H9 (cell line): ENCODE results near the gene MITF. TPM values are rescaled to one million over a fixed set of nuclear protein-coding genes. Genes with fewer than 3 reads are reported as not detected.

Source experiments
- DNase-seq: peaks from one replicate; pipeline ENCODE4 v3.0.0-alpha.2; 2017
- H2AFZ ChIP-seq: one replicate; pipeline ENCODE4 v1.6.1; 2013; ENCODE audit warnings: mild to moderate bottlenecking, low read length, control low read depth, moderate library complexity
- H2AK5ac ChIP-seq: 2 replicates; pipeline ENCODE4 v1.6.1; 2013; ENCODE audit warnings: low read length, control low read depth, mixed read lengths; ENCODE audit not compliant: insufficient read length
- H2BK120ac ChIP-seq: one replicate; pipeline ENCODE4 v1.6.1; 2013; ENCODE audit warnings: low read depth, mild to moderate bottlenecking, low read length, control low read depth, inconsistent platforms; ENCODE audit not compliant: poor library complexity, severe bottlenecking
- H2BK12ac ChIP-seq: 2 replicates; pipeline ENCODE4 v1.6.1; 2013; ENCODE audit warnings: low read length, control low read depth, mixed read lengths, low read depth; ENCODE audit not compliant: insufficient read length
- H2BK15ac ChIP-seq: 2 replicates; pipeline ENCODE4 v1.6.1; 2013; ENCODE audit warnings: low read depth, low read length, control low read depth
- H2BK20ac ChIP-seq: one replicate; pipeline ENCODE4 v1.6.1; 2013; ENCODE audit warnings: low read depth, mild to moderate bottlenecking, low read length, control low read depth, inconsistent platforms; ENCODE audit not compliant: poor library complexity, severe bottlenecking
- H2BK5ac ChIP-seq: 2 replicates; pipeline ENCODE4 v1.6.1; 2013; ENCODE audit warnings: low read length, control low read depth, mixed read lengths; ENCODE audit not compliant: insufficient read length
- H3K14ac ChIP-seq: 2 replicates; pipeline ENCODE4 v1.6.1; 2013; ENCODE audit warnings: low read length, control low read depth; ENCODE audit not compliant: insufficient read depth
- H3K18ac ChIP-seq: 2 replicates; pipeline ENCODE4 v1.6.1; 2013; ENCODE audit warnings: low read depth, mild to moderate bottlenecking, mixed read lengths, low read length, control low read depth; ENCODE audit not compliant: insufficient read length
- H3K23ac ChIP-seq: 2 replicates; pipeline ENCODE4 v1.6.1; 2013; ENCODE audit warnings: low read length, control low read depth, mixed read lengths, low read depth; ENCODE audit not compliant: insufficient read length
- H3K23me2 ChIP-seq: 2 replicates; pipeline ENCODE4 v1.6.1; 2013; ENCODE audit warnings: low read depth, mild to moderate bottlenecking, mixed read lengths, low read length, control low read depth; ENCODE audit not compliant: insufficient read length, poor library complexity, severe bottlenecking
- H3K27ac ChIP-seq: 2 replicates; pipeline ENCODE4 v1.5.1; 2013; ENCODE audit warnings: low read length, control low read depth, mixed read lengths, low read depth; ENCODE audit not compliant: insufficient read length
- H3K27me3 ChIP-seq: 2 replicates; pipeline ENCODE4 v1.6.1; 2013; ENCODE audit warnings: low read length, control low read depth, inconsistent platforms; ENCODE audit not compliant: insufficient read depth
- H3K4ac ChIP-seq: 2 replicates; pipeline ENCODE4 v1.6.1; 2013; ENCODE audit warnings: low read depth, mild to moderate bottlenecking, control low read depth, inconsistent platforms, low read length, moderate library complexity
- H3K4me1 ChIP-seq: 2 replicates; pipeline ENCODE4 v1.6.1; 2013; ENCODE audit warnings: low read length, control low read depth, inconsistent platforms; ENCODE audit not compliant: insufficient read depth
- H3K4me2 ChIP-seq: 2 replicates; pipeline ENCODE4 v1.6.1; 2013; ENCODE audit warnings: low read length, control low read depth, mixed read lengths; ENCODE audit not compliant: insufficient read length, insufficient read depth
- H3K56ac ChIP-seq: 2 replicates; pipeline ENCODE4 v1.6.1; 2013; ENCODE audit warnings: low read depth, mild to moderate bottlenecking, mixed read lengths, low read length, control low read depth; ENCODE audit not compliant: insufficient read length
- H3K79me1 ChIP-seq: 2 replicates; pipeline ENCODE4 v1.6.1; 2013; ENCODE audit warnings: low read depth, mild to moderate bottlenecking, moderate library complexity, low read length, control low read depth, inconsistent platforms; ENCODE audit not compliant: insufficient read depth, poor library complexity, severe bottlenecking
- H3K79me2 ChIP-seq: 2 replicates; pipeline ENCODE4 v1.6.1; 2013; ENCODE audit warnings: low read length, control low read depth, inconsistent platforms; ENCODE audit not compliant: insufficient read depth
- H3K9ac ChIP-seq: 2 replicates; pipeline ENCODE4 v1.6.1; 2013; ENCODE audit warnings: low read length, control low read depth, mixed read lengths; ENCODE audit not compliant: insufficient read length; ENCODE audit errors: extremely low read depth
- H3K9me3 ChIP-seq: one replicate; pipeline ENCODE4 v1.6.1; 2013; ENCODE audit warnings: low read depth, low read length, inconsistent platforms; ENCODE audit not compliant: control insufficient read depth
- H3T11ph ChIP-seq: one replicate; pipeline ENCODE4 v1.6.1; 2013; ENCODE audit warnings: mild to moderate bottlenecking, low read length, control low read depth, inconsistent platforms
- H4K20me1 ChIP-seq: one replicate; pipeline ENCODE4 v1.6.1; 2013; ENCODE audit not compliant: control insufficient read depth, insufficient read length, insufficient read depth
- H4K5ac ChIP-seq: 2 replicates; pipeline ENCODE4 v1.6.1; 2013; ENCODE audit warnings: low read depth, mild to moderate bottlenecking, mixed read lengths, low read length, control low read depth; ENCODE audit not compliant: insufficient read length
- H4K8ac ChIP-seq: replicated peaks from 2 replicates; pipeline ENCODE4 v1.6.1; 2013; ENCODE audit warnings: low read length, control low read depth, mixed read lengths, low read depth; ENCODE audit not compliant: insufficient read length
- H4K91ac ChIP-seq: 2 replicates; pipeline ENCODE4 v1.6.1; 2013; ENCODE audit warnings: low read depth, mild to moderate bottlenecking, moderate library complexity, mixed read lengths, low read length, control low read depth; ENCODE audit not compliant: insufficient read length
- H3K27ac Mint-ChIP-seq, 3 experiments: 2 replicates in 2 of 3; 3 replicates in 1 of 3; pipeline ENCODE4 v1.8.0; 2020 to 2021; ENCODE audit warnings: mixed read lengths in 3 of 3, mild to moderate bottlenecking in 1 of 3, moderate library complexity in 1 of 3
- H3K27me3 Mint-ChIP-seq: 2 replicates; pipeline ENCODE4 v1.8.0; 2021; ENCODE audit warnings: low read depth, mild to moderate bottlenecking, moderate library complexity, mixed read lengths
- H3K36me3 Mint-ChIP-seq, 3 experiments: 2 replicates in 2 of 3; 3 replicates in 1 of 3; pipeline ENCODE4 v1.8.0; 2020 to 2021; ENCODE audit warnings: low read depth in 3 of 3, mixed read lengths in 3 of 3; ENCODE audit not compliant: insufficient read depth in 1 of 3
- H3K4me1 Mint-ChIP-seq, 2 experiments: 2 replicates each; pipeline ENCODE4 v1.8.0; 2020; ENCODE audit warnings: mixed read lengths in 2 of 2
- H3K4me3 Mint-ChIP-seq, 2 experiments: 2 replicates in 1 of 2; 3 replicates in 1 of 2; pipeline ENCODE4 v1.8.0; 2020 to 2021; ENCODE audit warnings: mild to moderate bottlenecking in 2 of 2, mixed read lengths in 2 of 2, moderate library complexity in 1 of 2
- H3K9me3 Mint-ChIP-seq, 2 experiments: 2 replicates in 1 of 2; 3 replicates in 1 of 2; pipeline ENCODE4 v1.8.0; 2020; ENCODE audit warnings: mild to moderate bottlenecking in 2 of 2, mixed read lengths in 2 of 2, moderate library complexity in 1 of 2
- CTCF ChIP-seq: fragments of 200-600 bp; sonication (generic); conservative IDR thresholded peaks from 3 replicates; pipeline ENCODE4 v1.8.0; 2021; ENCODE audit warnings: antibody characterized with exemption, mild to moderate bottlenecking
- WGBS: extraction: QIAGEN DNeasy Blood & Tissue Kit; methylation state at CpG from one replicate; pipeline ENCODE4 v1.1.7; 2013; ENCODE audit warnings: missing lambda C conversion rate, low lambda C conversion rate, mixed read lengths; ENCODE audit not compliant: insufficient read length; ENCODE audit errors: extremely low coverage; 5-methylcytosine and 5-hydroxymethylcytosine counted together
- total RNA-seq: library from RNA; stranded (reverse); gene quantifications from 2 replicates; pipeline ENCODE4 v1.2.1, GENCODE V29; 2021

MITF gene
- total RNA-seq, 1 experiment from 2014 or later = 0.81 TPM

- no peak overlapping the region; a peak in 1 of 7 replicates for H3K27ac Mint-ChIP-seq
- no CpG with 5 or more reads among the region's 6 CpGs for WGBS
- TF ChIP-seq CTCF = no peak
These were observed 248.6 kb downstream of the MITF start for GRCh38 chr3:69987833-69988232.

More at GRCh38 chr3:69987833-69988232, 248.6 kb downstream of the MITF start:
- Mint-ChIP-seq H3K4me3 (no peak overlapping the region), H3K36me3 (no peaks in the 10 kb centered on the region), H3K4me1 (peaks cover 8 to 10% of the 10 kb centered on the region in 2 experiments), H3K27me3 (peaks cover 19% of the 10 kb centered on the region), H3K9me3 (no peaks in the 10 kb centered on the region; a peak in 1 of 5 replicates)
- Histone ChIP-seq H2BK120ac (no peak overlapping the region), H3K4ac (no peak overlapping the region), H4K20me1 (no peaks in the 10 kb centered on the region), H2BK12ac (no peak overlapping the region), H3K27me3 (no peaks in the 10 kb centered on the region; the same call in 1 of the 2 replicates), H3K9me3 (no peaks in the 10 kb centered on the region), H3K79me1 (no peaks in the 10 kb centered on the region), H3K18ac (no peak overlapping the region), H3K23me2 (no peaks in the 10 kb centered on the region), H3K79me2 (no peaks in the 10 kb centered on the region), H4K8ac (no peak overlapping the region), H3K14ac (no peak overlapping the region), H2BK15ac (no peak overlapping the region), H3K9ac (no peak overlapping the region), H3T11ph (no peak overlapping the region), H2AFZ (no peak overlapping the region), H2BK20ac (no peak overlapping the region), H3K4me2 (no peak overlapping the region), H2AK5ac (no peak overlapping the region), H4K91ac (no peak overlapping the region), H2BK5ac (no peak overlapping the region), H3K4me1 (no peaks in the 10 kb centered on the region), H3K23ac (no peak overlapping the region), H4K5ac (no peak overlapping the region), H3K56ac (no peak overlapping the region), H3K27ac (no peak overlapping the region)
- no peak for DNase-seq
